ENCODE measurements around the gene PARP6.

Gene PARP6

DNA sequence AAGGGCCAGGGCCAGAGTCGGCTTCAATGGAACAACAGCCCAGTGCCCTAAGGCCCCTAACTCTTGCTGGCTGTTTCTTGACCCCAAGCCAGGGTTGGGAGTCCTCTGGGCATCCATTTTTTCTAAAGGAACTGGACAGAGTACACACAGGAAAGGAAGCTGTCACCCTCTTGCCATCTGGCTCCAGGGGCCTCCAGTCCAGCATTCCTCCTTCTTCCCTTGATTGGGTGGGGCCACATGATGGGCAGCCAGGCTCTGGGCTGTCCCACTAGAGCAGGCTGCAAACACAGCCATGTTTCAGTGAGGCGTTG is 73.2 kb downstream of the PARP6 start:
- DNase-seq = no peak

- no peak for DNase-seq
Measured at GRCh38 chr15:72198356-72199204, 73.8 kb downstream of the PARP6 start.

DNA sequence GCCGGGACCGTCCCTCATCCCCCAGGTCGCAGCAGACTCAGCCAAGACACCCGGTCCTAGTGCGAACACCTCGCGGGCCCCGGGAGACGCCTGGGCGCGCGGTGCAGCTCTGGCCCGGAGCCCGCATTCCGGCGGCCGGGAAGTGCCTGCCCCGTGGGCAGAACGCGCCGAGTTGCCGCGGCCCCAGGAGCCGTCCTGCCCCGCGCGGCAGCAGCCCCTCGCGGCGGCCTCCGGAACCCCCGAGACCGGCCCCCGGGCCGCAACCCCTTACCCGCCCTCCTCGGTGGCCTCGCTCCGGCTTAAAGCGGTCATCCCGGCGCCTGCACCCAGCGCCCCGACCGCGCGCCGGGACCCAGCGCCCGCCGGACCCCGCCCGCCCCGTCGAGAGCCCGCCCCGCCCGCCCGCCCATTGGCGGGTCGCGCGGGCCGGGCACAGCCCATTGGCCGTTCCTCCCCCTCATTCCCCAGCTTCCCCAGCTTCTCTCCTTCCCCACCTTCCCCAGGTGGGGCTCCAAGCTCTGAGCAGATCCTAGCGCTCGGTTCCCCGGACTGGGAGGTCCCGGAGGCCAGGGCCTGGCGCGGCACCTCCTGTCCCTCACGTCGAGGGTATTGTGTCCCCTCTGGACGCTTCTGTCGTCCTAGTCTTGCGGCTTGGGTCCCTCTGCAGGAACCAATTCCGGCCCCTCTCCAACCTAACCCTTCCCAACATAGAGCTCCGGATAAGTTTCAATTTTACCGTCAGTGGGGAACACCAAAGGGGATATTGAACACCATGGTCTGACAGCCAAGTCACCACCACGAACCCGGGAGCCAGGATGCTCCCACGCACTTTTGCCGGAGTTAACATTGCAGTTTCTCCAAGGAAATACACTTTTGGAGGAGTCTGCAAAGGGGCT is 74.6 kb downstream of the PARP6 start, which contains the start of gene GRAMD2A:
Gene GRAMD2A (minus strand): TSS at position 328 of the 896 bp plus-strand sequence.
- DNase-seq = no peak

DNA sequence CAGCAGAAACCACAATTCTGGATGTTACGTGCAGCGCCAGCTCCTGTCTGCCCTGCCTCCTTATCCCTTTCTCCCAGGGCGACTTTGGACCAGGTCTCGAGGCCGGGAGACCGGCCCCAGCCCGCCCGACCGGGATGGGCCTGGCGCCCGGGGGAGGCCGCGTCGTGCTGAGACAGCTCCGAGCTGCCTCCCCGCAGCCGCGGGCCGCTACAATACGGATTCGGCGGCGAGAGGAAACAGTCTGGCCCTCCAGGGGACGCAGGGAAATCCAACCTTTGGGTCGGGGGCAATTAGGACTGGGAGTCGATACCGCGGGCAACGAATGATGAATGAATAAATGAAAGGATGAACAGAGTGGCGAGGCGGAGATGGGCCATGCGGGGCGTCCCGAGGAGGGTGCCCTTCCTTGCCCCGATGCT is 75.3 kb downstream of the PARP6 start:
- DNase-seq = no peak

DNA sequence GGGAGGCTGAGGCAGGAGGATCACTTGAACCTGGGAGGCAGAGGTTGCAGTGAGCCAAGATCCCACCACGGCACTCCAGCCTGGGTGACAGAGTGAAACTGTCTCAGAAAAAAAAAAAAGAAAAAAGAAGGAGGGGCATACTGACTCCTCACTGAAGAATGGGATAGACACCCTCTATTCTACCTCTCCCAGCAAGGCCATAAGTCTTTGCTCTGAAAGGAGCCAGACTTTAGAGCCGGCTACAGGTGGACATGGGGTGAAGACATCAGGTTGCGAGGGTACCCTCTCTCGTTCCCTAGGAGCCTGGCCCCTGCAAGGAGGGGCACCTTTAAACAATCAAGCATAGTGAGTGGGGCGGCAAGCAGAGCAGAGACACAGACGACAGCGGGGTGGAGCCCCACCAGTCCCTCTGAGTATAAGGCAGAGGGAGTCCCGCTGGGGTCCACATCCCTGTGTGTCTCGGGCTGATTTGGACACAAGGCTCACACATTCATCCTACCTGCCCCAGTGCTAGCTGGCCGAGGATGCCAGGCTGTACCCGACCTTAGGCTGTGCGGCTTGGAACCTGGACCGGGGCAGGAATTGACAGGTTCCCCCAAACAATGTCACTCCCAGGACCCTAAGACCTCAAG is 75.8 kb downstream of the PARP6 start:
- DNase-seq = no peak

DNA sequence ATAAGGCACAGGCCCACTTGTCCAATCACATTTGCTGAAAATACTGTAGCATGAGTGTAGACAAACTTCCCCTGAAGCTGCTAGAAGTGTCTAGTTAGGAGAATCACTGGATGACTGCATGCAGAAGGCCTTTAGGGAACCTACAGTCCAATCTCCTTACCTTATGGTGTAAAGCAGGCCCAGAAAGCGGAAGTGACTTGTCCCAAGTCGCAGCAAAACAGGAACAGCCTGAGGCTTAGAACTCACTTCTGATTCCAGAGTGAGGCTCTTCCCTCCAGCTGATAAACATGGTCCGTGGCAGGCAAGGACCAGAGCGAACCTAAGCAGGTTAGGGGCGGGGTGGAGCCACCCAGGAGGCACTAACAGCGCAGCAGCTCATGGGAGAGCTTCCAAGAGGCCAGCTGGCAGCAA is 77.2 kb downstream of the PARP6 start:
- DNase-seq = no peak

- no peak for DNase-seq
Measured at GRCh38 chr15:72193836-72194396, 78.4 kb downstream of the PARP6 start.

- DNase-seq = no peak
Measured at GRCh38 chr15:72192416-72192815, 79.9 kb downstream of the PARP6 start.
